B cell (primary cell): ENCODE data around the gene P2RY6. TPM values are rescaled to one million over a fixed set of nuclear protein-coding genes. Genes with fewer than 3 reads are reported as not detected.

Experiments used
- ATAC-seq: fragments of 200-7000 bp; cut with Tn5 transposase; one replicate; pipeline ENCODE4 v1.10.0; 2021; ENCODE audit warnings: low read depth, mild to moderate bottlenecking, moderate number of reproducible peaks, moderate library complexity
- CTCF ChIA-PET: fragments of 350-600 bp; sonication (Branson Sonifier 250); formaldehyde crosslinking; loops from one replicate; lab custom pipeline; 2021; ENCODE audit warnings: antibody characterized with exemption, inconsistent platforms; lab: Charles Lee
- POLR2A ChIA-PET: fragments of 350-600 bp; sonication (Branson Sonifier 250); formaldehyde crosslinking; loops from one replicate; lab custom pipeline; 2021; ENCODE audit warnings: antibody characterized with exemption; lab: Charles Lee
- DNase-seq: peaks from one replicate; pipeline ENCODE4 v3.0.0; 2013
- H2AFZ ChIP-seq: 2 replicates; pipeline ENCODE4 v1.6.1; 2012; ENCODE audit warnings: mild to moderate bottlenecking, low read depth, low read length; ENCODE audit not compliant: insufficient read depth, poor library complexity, severe bottlenecking
- H3K27ac ChIP-seq, 2 donors: 1 replicate in 1 of 2; 2 replicates in 1 of 2; pipeline ENCODE4 v1.5.1; 2012 to 2013; ENCODE audit warnings: low read length in 2 of 2, mild to moderate bottlenecking in 2 of 2, moderate library complexity in 1 of 2
- H3K27me3 ChIP-seq, 4 experiments: fragments of 200-600 bp in 1 of 4; sonication (generic) in 1 of 4; replicated peaks in 1 of 4; 1 replicate in 2 of 4; 2 replicates in 2 of 4; pipeline versions ENCODE4 v1.6.1 to v1.7.0; 2013 to 2016; ENCODE audit warnings: low read length in 3 of 4, mild to moderate bottlenecking in 2 of 4, mixed read lengths in 1 of 4, moderate library complexity in 1 of 4; ENCODE audit not compliant: insufficient read depth in 4 of 4, control insufficient read depth in 3 of 4; ENCODE audit errors: control extremely low read depth in 1 of 4
- H3K36me3 ChIP-seq, 2 experiments: replicated peaks in 1 of 2; 1 replicate in 1 of 2; 2 replicates in 1 of 2; pipeline versions ENCODE4 v1.6.1 to v1.7.1; 2013; ENCODE audit warnings: low read length in 1 of 2; ENCODE audit not compliant: insufficient read depth in 2 of 2, control insufficient read depth in 1 of 2; ENCODE audit errors: control extremely low read depth in 1 of 2, extremely low read depth in 1 of 2
- H3K4me1 ChIP-seq, 2 donors: fragments of 200-600 bp in 1 of 2; sonication (generic) in 1 of 2; 1 replicate in 1 of 2; 2 replicates in 1 of 2; pipeline versions ENCODE4 v1.5.1 to v1.6.1; 2013 to 2017; ENCODE audit warnings: low read length in 2 of 2; ENCODE audit not compliant: control insufficient read depth in 2 of 2, insufficient read depth in 2 of 2
- H3K4me2 ChIP-seq: replicated peaks from 2 replicates; pipeline ENCODE3; 2012; ENCODE audit warnings: mild to moderate bottlenecking, low read depth, low read length; ENCODE audit not compliant: poor library complexity, severe bottlenecking
- H3K4me3 ChIP-seq, 5 experiments: fragments of 200-600 bp in 1 of 5; sonication (generic) in 1 of 5; 1 replicate in 3 of 5; 2 replicates in 2 of 5; pipeline versions ENCODE4 v1.5.1 to v1.7.0; 2011 to 2016; ENCODE audit warnings: low read length in 4 of 5, mild to moderate bottlenecking in 4 of 5, low read depth in 2 of 5, control low read depth in 1 of 5, moderate library complexity in 1 of 5; ENCODE audit not compliant: insufficient read depth in 1 of 5; ENCODE audit errors: control extremely low read depth in 1 of 5, extremely low read depth in 1 of 5
- H3K79me2 ChIP-seq: fragments of 200-600 bp; sonication (generic); one replicate; pipeline ENCODE4 v1.6.0; 2016; ENCODE audit warnings: low read length; ENCODE audit not compliant: control insufficient read depth, insufficient read depth
- H3K9ac ChIP-seq: fragments of 200-600 bp; sonication (generic); 2 replicates; pipeline ENCODE4 v1.6.1; 2017; ENCODE audit warnings: mild to moderate bottlenecking, low read length, moderate library complexity
- H3K9me3 ChIP-seq, 3 donors: one replicate each; pipeline versions ENCODE4 v1.6.1 to v1.7.1; 2013; ENCODE audit warnings: low read length in 2 of 3; ENCODE audit not compliant: control insufficient read depth in 2 of 3, insufficient read depth in 1 of 3; ENCODE audit errors: control extremely low read depth in 1 of 3
- H4K20me1 ChIP-seq: 2 replicates; pipeline ENCODE4 v1.6.0; 2012; ENCODE audit warnings: mild to moderate bottlenecking, low read length; ENCODE audit not compliant: insufficient read depth, control insufficient read depth, poor library complexity, severe bottlenecking
- H3K27ac Mint-ChIP-seq: one replicate; pipeline ENCODE4 v1.8.0; 2021; ENCODE audit warnings: mixed read lengths
- H3K27me3 Mint-ChIP-seq: one replicate; pipeline ENCODE4 v1.8.0; 2021; ENCODE audit warnings: mixed read lengths
- H3K4me1 Mint-ChIP-seq: one replicate; pipeline ENCODE4 v1.8.0; 2021; ENCODE audit warnings: mixed read lengths
- H3K4me3 Mint-ChIP-seq: one replicate; pipeline ENCODE4 v1.8.0; 2021; ENCODE audit warnings: mixed read lengths
- H3K9me3 Mint-ChIP-seq: one replicate; pipeline ENCODE4 v1.8.0; 2022; ENCODE audit warnings: mixed read lengths; ENCODE audit not compliant: insufficient read depth
- CTCF ChIP-seq: fragments of 200-600 bp; IDR thresholded peaks from one replicate; pipeline ENCODE4 v1.8.0; 2022; ENCODE audit warnings: antibody characterized with exemption, mild to moderate bottlenecking
- EZH2 ChIP-seq: IDR thresholded peaks from 2 replicates; pipeline ENCODE4 v1.6.1; 2012; ENCODE audit warnings: borderline replicate concordance, low read depth, mild to moderate bottlenecking, moderate library complexity, low read length; ENCODE audit not compliant: insufficient read depth, poor library complexity, severe bottlenecking
- WGBS: methylation state at CpG from one replicate; pipeline ENCODE4 v1.1.5; 2013; ENCODE audit warnings: missing lambda C conversion rate; ENCODE audit not compliant: insufficient coverage; 5-methylcytosine and 5-hydroxymethylcytosine counted together
- intact Hi-C: fragments of 100-400 bp; cut with micrococcal nuclease; formaldehyde crosslinking; loops from one replicate; pipeline ENCODE4 v1.10.0; 2022
- polyA plus RNA-seq: library from polyadenylated mRNA; depleted of rRNA; stranded (reverse); fragments of >200 nt; gene quantifications from 2 replicates; pipeline ENCODE4 v1.2.3, GENCODE V29; 2012
- total RNA-seq, 2 donors: library from RNA; stranded (reverse); fragments of 120-200 nt in 1 of 2; gene quantifications; 1 replicate in 1 of 2; 2 replicates in 1 of 2; pipeline versions ENCODE4 v1.2.3 to v1.2.4, GENCODE V29; 2013 to 2022

P2RY6 gene
- total and polyA plus RNA-seq, 2 donors (not counting 1 experiment from before 2014, with no cell fraction given), result 0.25 TPM; not detected in 1

- Histone ChIP-seq H3K79me2 (no peaks in the 10 kb centered on the region), H4K20me1 (no peaks in the 10 kb centered on the region), H3K4me1 (no peaks in the 10 kb centered on the region), H3K9ac (no peak overlapping the region), H3K27me3 (peaks cover 0 to 8% (median 2%) of the 10 kb centered on the region in 4 experiments), H3K9me3 (no peaks in the 10 kb centered on the region), H2AFZ (no peak overlapping the region), H3K36me3 (no peaks in the 10 kb centered on the region), H3K4me3 (no peak overlapping the region), H3K4me2 (no peak overlapping the region), H3K27ac (no peak overlapping the region)
- no peak for ATAC-seq
- DNase-seq, result no peak
- H3K4me3 Mint-ChIP-seq, result no peak overlapping the region
- H3K9me3 Mint-ChIP-seq, result no peaks in the 10 kb centered on the region
- TF ChIP-seq CTCF, result no peak
- no peak for TF ChIP-seq EZH2
- POLR2A ChIA-PET, result interaction anchor here (0.7 kb wide), 2 partner anchors 15 to 46 kb away, joined by 3 to 4 read pairs; no protein-coding TSS in a partner anchor
- 76% methylated on average over 5 of the region's 6 CpGs for WGBS
- no peak overlapping the region for H3K27ac Mint-ChIP-seq
- no peaks in the 10 kb centered on the region for H3K4me1 Mint-ChIP-seq
- CTCF ChIA-PET, result interaction anchor here (0.6 to 6.5 kb wide), 32 partner anchors 11 to 488 kb away, joined by 3 to 157 read pairs (median 4); partner anchors contain the start of gene ARHGEF17
- H3K27me3 Mint-ChIP-seq, result no peaks in the 10 kb centered on the region
- intact Hi-C loops, result loop anchor here (1.0 kb wide), 2 partner anchors 39 to 149 kb away; no protein-coding TSS in a partner anchor
Observed at GRCh38 chr11:73334384-73335203, 62.5 kb downstream of the P2RY6 start.
